Stimulated activated effector memory CD8-positive, alpha-beta T cell treated with anti-CD3 and anti-CD28 coated beads, Interleukin-12 subunit alpha, Interleukin-12 subunit beta, amount 100 ng/mL, for 72 hours (primary cell): ENCODE data around the gene LRGUK.

Experiments
- ATAC-seq: fragments of 150-1000 bp; cut with Tn5 transposase; 2 replicates; pipeline ENCODE4 v1.10.0; 2021
- DNase-seq, 2 donors: peaks; one replicate each; pipeline ENCODE4 v3.0.0; 2021 to 2022; ENCODE audit warnings: low spot score in 2 of 2
- H3K27ac Mint-ChIP-seq: one replicate; pipeline ENCODE4 v1.8.0; 2022; ENCODE audit warnings: mild to moderate bottlenecking, mixed read lengths
- H3K36me3 Mint-ChIP-seq: one replicate; pipeline ENCODE4 v1.8.0; 2022; ENCODE audit warnings: mild to moderate bottlenecking, mixed read lengths
- H3K4me1 Mint-ChIP-seq: one replicate; pipeline ENCODE4 v1.8.0; 2022; ENCODE audit warnings: mixed read lengths
- H3K4me3 Mint-ChIP-seq: one replicate; pipeline ENCODE4 v1.8.0; 2022; ENCODE audit warnings: mild to moderate bottlenecking, mixed read lengths
- H3K9me3 Mint-ChIP-seq: one replicate; pipeline ENCODE4 v1.8.0; 2022; ENCODE audit warnings: mixed read lengths

LRGUK gene

DNA sequence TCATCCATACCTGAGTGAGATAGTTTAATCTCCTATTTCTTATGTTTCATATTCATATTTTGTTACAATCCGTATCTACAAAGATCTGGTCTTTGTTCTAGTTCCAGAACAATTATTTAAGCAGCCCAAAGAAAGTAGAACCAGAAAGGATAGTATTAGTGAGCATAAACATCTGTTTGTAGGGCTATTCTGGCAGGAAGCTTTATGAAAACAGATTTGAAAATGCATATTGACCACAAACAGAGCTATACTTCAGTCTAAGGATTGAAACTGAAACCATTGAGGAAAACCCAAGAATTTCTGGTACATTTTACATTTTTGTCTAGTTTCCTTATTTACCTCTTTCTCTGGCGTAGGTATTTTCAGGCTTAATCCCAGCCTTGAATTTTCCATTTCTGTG, 28.1 kb downstream of the LRGUK start:
- Mint-ChIP-seq H3K9me3 (no peaks in the 10 kb centered on the region), H3K4me3 (no peak overlapping the region), H3K36me3 (no peaks in the 10 kb centered on the region), H3K4me1 (no peaks in the 10 kb centered on the region), H3K27ac (no peak overlapping the region)
- ATAC-seq = no peak
- no peak for DNase-seq

DNA sequence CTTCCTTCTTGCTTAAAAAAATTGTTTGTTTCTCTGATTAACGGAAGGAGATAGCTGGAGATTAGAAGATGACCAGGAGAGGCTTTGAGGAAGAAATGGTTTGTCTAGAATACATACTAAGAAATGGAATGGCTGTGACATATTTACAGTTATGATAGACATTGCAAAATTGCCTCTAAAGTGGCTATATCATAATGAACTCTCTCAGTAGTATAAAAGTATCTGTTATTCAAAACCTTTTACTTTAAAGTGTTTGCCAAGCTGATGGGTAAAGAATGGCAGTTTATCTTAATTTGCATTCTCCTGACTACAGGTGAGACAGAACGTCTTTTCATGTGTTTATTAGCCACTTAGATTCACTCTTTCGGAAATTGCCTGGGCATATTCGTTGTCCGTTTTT, 28.7 kb downstream of the LRGUK start:
- no peak for DNase-seq
- no peaks in the 10 kb centered on the region for H3K36me3 Mint-ChIP-seq
- no peak for ATAC-seq
- no peak overlapping the region for H3K27ac Mint-ChIP-seq
- H3K9me3 Mint-ChIP-seq = no peaks in the 10 kb centered on the region
- H3K4me3 Mint-ChIP-seq = no peak overlapping the region
- no peaks in the 10 kb centered on the region for H3K4me1 Mint-ChIP-seq

DNA sequence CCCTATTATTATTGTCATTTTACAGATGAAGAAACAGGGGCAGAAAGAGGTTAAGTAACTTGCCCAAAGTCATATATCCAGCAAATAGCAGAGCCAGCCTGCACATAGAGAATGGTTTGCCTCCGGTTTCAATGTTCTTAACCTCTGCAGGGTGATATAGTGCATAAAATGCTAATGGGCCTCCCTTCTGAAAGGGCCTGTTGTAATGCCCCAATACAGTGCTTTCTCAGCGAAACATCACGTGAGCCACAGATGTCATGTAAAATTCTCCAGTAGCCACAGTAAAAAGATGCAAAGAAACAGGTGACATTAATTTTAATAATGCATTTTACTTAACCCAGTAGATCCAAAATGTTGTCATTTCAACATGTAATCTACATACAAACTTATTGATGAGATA, 38.1 kb downstream of the LRGUK start:
- ATAC-seq (no peak), DNase-seq (no peak)
- H3K36me3 Mint-ChIP-seq = no peaks in the 10 kb centered on the region
- no peaks in the 10 kb centered on the region for H3K4me1 Mint-ChIP-seq
- H3K4me3 Mint-ChIP-seq = no peak overlapping the region
- no peaks in the 10 kb centered on the region for H3K9me3 Mint-ChIP-seq
- H3K27ac Mint-ChIP-seq = no peak overlapping the region

DNA sequence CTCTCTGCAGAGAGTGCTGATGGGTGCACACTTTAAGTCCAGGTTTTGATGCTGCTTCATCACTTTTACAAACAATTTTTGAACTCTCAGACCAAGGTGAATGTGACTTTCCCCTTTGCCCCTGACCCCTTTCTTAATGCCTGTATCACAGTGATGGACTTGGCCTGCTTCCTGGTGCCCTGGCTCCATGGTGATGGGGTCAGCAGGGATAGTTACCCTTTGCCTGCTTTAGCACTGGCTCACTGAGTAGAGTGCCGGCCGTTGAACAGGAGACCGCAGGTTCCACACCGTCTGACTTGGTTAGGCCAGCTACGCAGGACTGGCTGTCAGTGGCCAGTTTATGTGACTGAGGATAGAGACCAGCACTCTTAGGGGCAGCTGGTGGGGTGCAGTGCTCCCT, 40.1 kb downstream of the LRGUK start:
- Mint-ChIP-seq H3K9me3 (no peaks in the 10 kb centered on the region), H3K36me3 (no peaks in the 10 kb centered on the region), H3K4me3 (no peak overlapping the region), H3K4me1 (no peaks in the 10 kb centered on the region), H3K27ac (no peak overlapping the region)
- DNase-seq (no peak), ATAC-seq (no peak)

DNA sequence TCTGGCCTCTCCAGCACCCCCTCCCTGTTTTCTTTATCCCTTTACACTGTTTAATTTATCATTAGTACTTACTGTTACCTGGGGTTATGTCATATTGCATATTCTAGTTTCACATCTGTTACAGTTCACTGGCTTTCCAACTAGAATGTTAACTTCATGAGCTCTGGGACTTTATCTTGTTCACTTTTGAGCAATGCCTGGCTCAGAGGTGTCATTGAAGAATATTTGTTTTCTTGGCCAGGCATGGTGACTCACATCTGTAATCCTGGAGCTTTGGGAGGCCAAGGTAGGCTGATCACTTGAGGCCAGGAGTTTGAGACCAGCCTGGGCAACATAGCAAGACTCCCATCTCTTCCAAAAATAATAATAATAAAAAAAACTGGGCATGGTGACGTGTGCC, 40.7 kb downstream of the LRGUK start:
- Mint-ChIP-seq H3K4me1 (no peaks in the 10 kb centered on the region), H3K27ac (no peak overlapping the region), H3K36me3 (no peaks in the 10 kb centered on the region), H3K4me3 (no peak overlapping the region), H3K9me3 (no peaks in the 10 kb centered on the region)
- ATAC-seq (no peak), DNase-seq (no peak)

DNA sequence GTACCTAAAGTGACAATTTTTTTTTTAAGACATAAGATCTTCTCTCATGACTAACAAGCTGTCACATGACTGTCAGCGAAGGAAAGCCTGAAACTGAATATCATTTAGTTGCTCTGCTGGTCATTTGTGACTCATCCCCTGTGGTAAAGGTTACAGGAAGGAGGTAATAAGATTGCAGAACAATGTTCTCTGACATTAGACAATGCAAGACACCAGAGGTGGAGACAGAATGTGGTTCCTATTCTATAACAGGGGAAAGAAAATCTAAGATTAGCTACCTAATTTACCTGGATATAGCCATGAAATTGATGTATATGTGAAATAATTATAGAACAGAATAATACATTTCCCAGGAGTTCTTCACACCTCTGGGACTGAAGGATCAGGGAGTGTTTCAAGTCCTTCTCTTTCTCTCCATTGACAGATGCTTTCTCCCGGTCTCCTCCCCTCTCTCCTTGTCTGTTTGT, 47.7 kb downstream of the LRGUK start:
- no peak for DNase-seq
- peaks cover 13% of the 10 kb centered on the region for H3K4me1 Mint-ChIP-seq
- no peak overlapping the region for H3K27ac Mint-ChIP-seq

DNA sequence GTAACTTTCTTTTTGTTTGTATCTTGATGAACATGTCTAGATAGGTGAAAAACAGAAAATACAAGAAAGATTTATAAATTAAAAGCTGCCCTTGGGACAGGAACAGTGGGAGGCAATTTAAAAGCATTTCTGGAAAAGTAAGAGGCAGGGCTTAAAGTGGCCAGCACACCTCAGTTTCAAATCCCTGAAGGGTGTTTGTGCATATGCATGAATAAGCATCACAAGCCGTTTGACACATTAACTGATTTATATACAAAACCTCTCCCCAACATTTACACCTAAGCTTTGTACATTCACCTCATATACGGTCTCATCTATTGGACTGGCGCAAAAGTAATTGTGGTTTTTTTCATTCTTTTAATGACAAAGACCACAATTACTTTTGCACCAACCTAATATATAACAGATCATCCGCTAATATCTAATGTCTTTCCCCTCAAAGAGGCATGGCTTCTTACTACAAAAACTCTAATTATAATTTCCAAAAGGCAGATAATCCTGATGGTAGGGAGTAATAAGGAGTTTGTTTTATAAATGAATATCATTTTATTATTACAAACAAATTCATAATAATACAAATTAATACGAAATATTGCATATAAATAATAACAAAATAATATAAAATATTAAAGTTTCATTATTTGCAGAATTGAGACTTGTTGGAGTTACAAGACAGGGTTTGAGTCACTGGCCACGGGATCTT, 48.3 kb downstream of the LRGUK start:
- DNase-seq = no peak
- Mint-ChIP-seq H3K27ac (no peak overlapping the region), H3K9me3 (no peaks in the 10 kb centered on the region), H3K4me1 (peaks cover 13% of the 10 kb centered on the region), H3K36me3 (no peaks in the 10 kb centered on the region), H3K4me3 (no peak overlapping the region)
- no peak for ATAC-seq

More for the DNA sequence above, 47.7 kb downstream of the LRGUK start:
- peak; percentile 97 for ATAC-seq
- Mint-ChIP-seq H3K4me3 (no peak overlapping the region), H3K9me3 (no peaks in the 10 kb centered on the region), H3K36me3 (no peaks in the 10 kb centered on the region)

DNA sequence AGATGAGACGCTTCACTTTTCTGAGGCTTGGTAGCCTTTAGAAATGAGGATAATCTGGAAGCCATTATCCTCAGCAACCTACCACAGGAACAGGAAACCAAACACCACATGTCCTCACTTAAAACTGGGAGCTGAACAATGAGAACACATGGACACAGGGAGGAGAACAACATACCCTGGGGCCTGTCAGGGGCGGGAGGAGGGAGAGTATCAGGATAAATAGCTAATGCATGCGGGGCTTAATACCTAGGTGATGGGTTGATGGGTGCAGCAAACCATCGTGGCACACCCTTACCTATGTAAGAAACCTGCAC, 48.9 kb downstream of the LRGUK start:
- ATAC-seq = no peak
- Mint-ChIP-seq H3K4me1 (peaks cover 13% of the 10 kb centered on the region), H3K4me3 (no peak overlapping the region), H3K9me3 (no peaks in the 10 kb centered on the region), H3K27ac (no peak overlapping the region), H3K36me3 (no peaks in the 10 kb centered on the region)
- no peak for DNase-seq

DNA sequence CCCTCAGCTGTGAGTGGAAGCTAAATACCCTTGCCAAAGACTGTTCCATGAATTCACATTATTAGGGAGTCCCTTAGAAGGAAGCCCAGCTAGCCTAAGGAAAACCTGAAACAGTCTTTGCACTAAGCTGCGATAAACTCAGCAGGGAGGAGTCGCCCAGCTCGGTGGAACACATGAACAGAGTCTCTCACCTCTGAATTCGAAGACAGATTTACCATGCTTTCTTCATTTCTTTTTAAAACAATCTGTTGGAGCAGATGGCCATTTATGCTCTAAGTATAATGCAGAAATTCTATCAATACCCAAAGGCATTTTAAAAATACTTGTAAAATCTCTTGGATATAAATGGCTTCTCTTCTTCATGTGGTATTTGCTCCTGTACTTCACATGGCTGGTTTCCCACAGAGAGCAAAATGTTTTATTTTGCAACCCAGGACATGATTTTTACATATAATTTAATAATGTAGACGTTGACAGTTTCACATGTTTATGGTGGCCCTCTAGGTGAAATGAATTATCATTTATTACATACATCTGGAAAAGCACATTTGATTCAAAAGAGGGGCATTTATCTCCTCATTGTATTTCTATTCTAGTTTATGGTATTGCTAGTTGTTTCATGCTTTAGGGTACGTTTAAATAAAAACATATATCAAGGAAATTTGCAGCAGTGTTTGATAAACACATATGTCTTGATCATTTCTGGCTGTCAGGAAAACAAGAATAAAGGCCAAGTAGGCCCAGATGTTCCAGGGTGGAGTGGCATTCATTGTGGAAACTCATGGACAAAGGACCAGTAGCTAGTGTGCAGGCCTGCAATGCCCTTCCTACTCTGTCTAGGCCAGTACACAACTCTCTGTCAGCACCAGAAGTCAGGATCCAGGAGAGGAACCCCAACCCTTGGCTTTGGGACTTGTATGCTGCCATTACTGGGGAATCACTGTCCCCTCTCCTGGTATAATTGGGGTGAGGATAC, 52.2 kb downstream of the LRGUK start:
- H3K9me3 Mint-ChIP-seq = no peaks in the 10 kb centered on the region
- no peak for ATAC-seq
- no peak overlapping the region for H3K27ac Mint-ChIP-seq
- peaks cover 11% of the 10 kb centered on the region for H3K4me1 Mint-ChIP-seq
- no peaks in the 10 kb centered on the region for H3K36me3 Mint-ChIP-seq
- no peak for DNase-seq
- H3K4me3 Mint-ChIP-seq = no peak overlapping the region

DNA sequence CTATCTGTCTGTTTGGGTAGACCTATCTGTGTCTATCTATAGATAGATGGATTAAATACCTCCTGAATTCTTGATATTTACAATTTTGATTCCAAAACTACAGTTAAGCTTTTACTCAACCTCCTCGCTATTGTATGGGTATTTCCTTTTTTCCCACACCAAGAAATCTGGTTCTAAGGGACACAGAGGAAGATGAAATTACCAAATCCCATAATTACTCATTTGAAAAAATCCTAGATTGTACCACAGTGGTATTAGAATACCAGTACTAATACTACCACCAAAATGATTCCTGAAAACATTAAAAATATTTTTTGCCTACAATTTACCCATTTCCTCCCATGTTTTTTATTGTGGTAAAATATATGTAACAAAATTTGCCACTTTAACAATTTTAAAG, 53.2 kb downstream of the LRGUK start:
- H3K27ac Mint-ChIP-seq = no peak overlapping the region
- ATAC-seq = no peak
- H3K36me3 Mint-ChIP-seq = no peaks in the 10 kb centered on the region
- peaks cover under 1% of the 10 kb centered on the region for H3K4me1 Mint-ChIP-seq
- H3K9me3 Mint-ChIP-seq = no peaks in the 10 kb centered on the region
- H3K4me3 Mint-ChIP-seq = no peak overlapping the region
- no peak for DNase-seq

DNA sequence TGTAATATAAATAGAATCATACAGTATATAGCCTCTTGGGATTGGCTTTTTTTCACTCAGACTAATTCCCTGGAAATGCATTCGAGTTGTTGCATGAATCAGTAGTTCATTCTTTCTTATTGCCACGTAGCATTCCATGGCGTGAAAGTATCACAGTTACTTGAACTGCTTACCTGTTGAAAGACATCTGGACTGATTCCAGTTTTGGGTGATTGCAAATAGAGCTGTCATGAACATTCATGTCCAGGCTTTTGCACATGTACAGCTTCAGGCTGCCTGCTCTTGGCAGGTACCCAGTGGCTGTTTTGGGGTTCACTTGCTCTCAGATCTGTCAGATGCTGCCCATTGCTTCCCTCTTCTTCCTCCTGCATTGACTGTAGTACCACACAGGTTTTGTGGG, 54.9 kb downstream of the LRGUK start:
- H3K9me3 Mint-ChIP-seq = no peaks in the 10 kb centered on the region
- ATAC-seq (no peak), DNase-seq (no peak)
- no peak overlapping the region for H3K27ac Mint-ChIP-seq
- no peaks in the 10 kb centered on the region for H3K36me3 Mint-ChIP-seq
- no peak overlapping the region for H3K4me3 Mint-ChIP-seq
- H3K4me1 Mint-ChIP-seq = no peaks in the 10 kb centered on the region

DNA sequence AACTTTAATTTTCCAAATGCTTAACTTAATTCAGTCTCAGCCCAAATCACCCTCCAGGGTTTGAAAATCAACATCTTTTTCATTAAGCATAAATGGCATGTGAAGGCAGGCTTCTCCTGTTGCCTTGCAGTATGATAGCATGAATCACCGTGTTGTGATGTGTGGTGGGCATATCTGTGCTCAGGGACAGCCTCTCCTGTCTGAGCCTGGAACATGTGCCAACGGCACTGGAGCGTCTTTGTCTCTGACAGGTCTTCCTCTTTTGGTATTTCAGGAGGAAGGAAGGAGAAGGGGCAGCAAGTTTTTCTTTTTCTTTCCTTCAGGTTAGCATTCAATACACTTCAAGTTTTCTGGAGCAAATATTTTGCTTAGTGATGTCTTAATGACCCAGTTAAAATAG, 57.6 kb downstream of the LRGUK start:
- ATAC-seq (no peak), DNase-seq (no peak)
- Mint-ChIP-seq H3K36me3 (no peaks in the 10 kb centered on the region), H3K4me3 (no peak overlapping the region), H3K9me3 (no peaks in the 10 kb centered on the region), H3K27ac (no peak overlapping the region), H3K4me1 (no peaks in the 10 kb centered on the region)

DNA sequence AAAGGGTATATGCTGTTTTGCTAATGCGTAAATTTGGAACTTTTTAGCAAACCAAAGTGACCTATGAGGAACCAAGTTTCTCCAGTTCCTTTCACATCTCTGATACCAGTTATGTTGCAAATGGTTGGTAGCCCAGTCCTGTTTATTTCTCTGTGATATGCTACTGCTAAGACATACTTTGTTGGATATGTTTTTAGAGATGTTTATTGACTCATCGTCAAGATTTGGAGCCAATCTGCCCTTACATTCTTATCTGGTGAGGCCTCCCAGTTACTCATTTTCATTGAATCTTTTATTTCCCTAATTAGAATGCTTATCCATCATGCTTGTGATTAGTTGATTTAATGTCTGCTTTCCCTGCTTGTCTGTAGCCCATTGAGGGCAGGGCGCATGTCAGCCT, 58.9 kb downstream of the LRGUK start:
- H3K4me1 Mint-ChIP-seq = no peaks in the 10 kb centered on the region
- H3K9me3 Mint-ChIP-seq = no peaks in the 10 kb centered on the region
- no peak overlapping the region for H3K27ac Mint-ChIP-seq
- no peaks in the 10 kb centered on the region for H3K36me3 Mint-ChIP-seq
- ATAC-seq (no peak), DNase-seq (no peak)
- H3K4me3 Mint-ChIP-seq = no peak overlapping the region

DNA sequence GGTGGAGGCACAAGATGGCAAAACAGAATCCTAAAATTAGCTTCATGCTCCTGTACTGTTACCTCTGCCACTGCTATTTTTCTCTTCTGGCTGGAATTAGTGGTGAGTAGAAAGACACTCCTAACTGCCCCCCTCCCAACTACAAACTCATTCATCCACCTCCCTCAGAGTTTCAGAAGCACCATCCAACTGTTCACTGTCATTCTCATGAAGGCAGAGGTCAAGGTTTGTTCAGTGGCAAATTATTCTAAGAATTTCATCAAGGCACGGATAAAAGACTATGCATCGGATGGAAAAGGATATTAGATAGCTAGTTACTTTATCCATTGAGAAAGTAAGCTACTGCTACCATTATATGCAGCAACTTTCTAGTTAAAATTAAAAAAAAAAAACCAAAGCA, 59.7 kb downstream of the LRGUK start:
- no peaks in the 10 kb centered on the region for H3K4me1 Mint-ChIP-seq
- ATAC-seq (no peak), DNase-seq (no peak)
- H3K27ac Mint-ChIP-seq = no peak overlapping the region
- no peaks in the 10 kb centered on the region for H3K36me3 Mint-ChIP-seq
- H3K4me3 Mint-ChIP-seq = no peak overlapping the region
- no peaks in the 10 kb centered on the region for H3K9me3 Mint-ChIP-seq

DNA sequence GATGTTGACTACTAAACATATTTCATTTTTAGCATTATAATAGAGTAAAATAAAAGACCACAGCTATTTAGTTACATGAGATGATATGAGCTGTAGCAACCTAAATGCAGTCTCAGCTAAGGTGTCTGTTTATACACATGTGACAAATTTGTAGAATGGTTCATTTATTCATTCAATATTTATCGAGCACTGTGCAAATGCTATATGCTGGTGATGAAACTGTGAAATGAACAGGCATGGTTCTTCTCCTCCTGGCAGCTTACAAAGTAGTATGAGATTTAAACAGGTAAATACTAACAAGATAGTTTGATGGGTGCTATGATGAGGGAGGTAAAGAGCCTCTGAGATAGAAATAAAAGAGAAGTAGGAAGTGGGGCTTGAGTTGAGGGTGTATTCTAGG, 60.8 kb downstream of the LRGUK start:
- DNase-seq = no peak
- Mint-ChIP-seq H3K36me3 (no peaks in the 10 kb centered on the region), H3K9me3 (no peaks in the 10 kb centered on the region), H3K27ac (no peak overlapping the region), H3K4me1 (no peaks in the 10 kb centered on the region), H3K4me3 (no peak overlapping the region)
- no peak for ATAC-seq

DNA sequence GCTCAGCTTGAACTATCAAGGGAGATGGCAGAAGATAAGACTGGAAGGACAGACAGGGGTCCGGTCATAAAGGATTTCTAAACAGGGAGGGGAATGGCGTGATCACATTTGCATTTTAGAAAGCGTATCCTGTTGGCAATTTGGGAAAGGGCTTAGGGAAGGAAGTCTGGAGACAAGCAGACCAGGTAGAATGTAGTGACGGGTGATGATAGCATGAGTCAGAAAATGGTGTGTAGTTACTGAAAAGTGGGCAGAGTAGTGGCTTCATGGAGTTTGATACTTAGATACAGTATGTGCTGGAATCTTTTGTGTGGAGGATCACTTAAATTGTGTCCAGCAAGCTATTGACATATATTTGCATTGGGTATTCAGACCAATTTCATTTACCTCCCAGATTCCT, 61.2 kb downstream of the LRGUK start:
- Mint-ChIP-seq H3K4me3 (no peak overlapping the region), H3K27ac (no peak overlapping the region), H3K36me3 (no peaks in the 10 kb centered on the region), H3K9me3 (no peaks in the 10 kb centered on the region), H3K4me1 (no peaks in the 10 kb centered on the region)
- DNase-seq (no peak), ATAC-seq (no peak)
